A549 (cell line): ENCODE measurements around the gene ERFE. TPM values are rescaled to one million over a fixed set of nuclear protein-coding genes. Genes with fewer than 3 reads are reported as not detected.

ENCODE experiments used
- ATAC-seq, 2 experiments: fragments of 200-7000 bp in 1 of 2; fragments of >200 bp in 1 of 2; cut with Nextera tagmentation in 1 of 2; cut with Tn5 transposase in 1 of 2; 3 replicates each; pipeline versions ENCODE4 v1.8.0 to v1.9.1; 2018 to 2020; ENCODE audit warnings: mild to moderate bottlenecking in 1 of 2, moderate library complexity in 1 of 2
- CTCF ChIA-PET: fragments of 300-600 bp; sonication (Branson Sonifier 250); formaldehyde crosslinking; extraction: SDS; loops from one replicate; lab custom pipeline; 2021; ENCODE audit warnings: antibody characterized with exemption, inconsistent platforms; lab: Yijun Ruan, JAX
- POLR2A ChIA-PET: fragments of 350-600 bp; formaldehyde crosslinking; extraction: SDS; loops from one replicate; lab custom pipeline; 2021; ENCODE audit warnings: antibody characterized with exemption, inconsistent platforms; lab: Yijun Ruan, JAX
- DNase-seq, 2 experiments: peaks; one replicate each; pipeline versions ENCODE4 v3.0.0 to v3.0.0-alpha.2; 2011 to 2016; ENCODE audit warnings: low read depth in 1 of 2, low spot score in 1 of 2
- FAIRE-seq: peaks from 2 replicates; lab custom pipeline; 2011; peaks lifted over from hg19 to GRCh38; lab: Jason Lieb, UNC
- H3K27ac ChIP-seq, 2 experiments: fragments of >200 bp; sonication (Bioruptor Twin); formaldehyde crosslinking; 3 replicates each; pipeline ENCODE4 v1.5.1; 2016 to 2017
- H3K4me1 ChIP-seq: fragments of >200 bp; sonication (Bioruptor Twin); formaldehyde crosslinking; 3 replicates; pipeline ENCODE4 v1.6.1; 2016
- H3K4me2 ChIP-seq: fragments of >200 bp; sonication (Bioruptor Twin); formaldehyde crosslinking; 3 replicates; pipeline ENCODE4 v1.6.1; 2016
- H3K4me3 ChIP-seq: fragments of >200 bp; sonication (Bioruptor Twin); formaldehyde crosslinking; 3 replicates; pipeline ENCODE4 v1.5.1; 2016
- H3K9me3 ChIP-seq: fragments of >200 bp; sonication (Bioruptor Twin); formaldehyde crosslinking; 3 replicates; pipeline ENCODE4 v1.6.1; 2016
- CBX8 ChIP-seq: fragments of 200-600 bp; sonication (generic); IDR thresholded peaks from 2 replicates; pipeline ENCODE4 v1.6.1; 2016
- CEBPB ChIP-seq, 2 experiments: fragments of >200 bp in 1 of 2; sonication (Bioruptor Twin) in 1 of 2; formaldehyde crosslinking in 1 of 2; IDR thresholded peaks; 2 replicates each; pipeline ENCODE4 v1.6.1; 2012 to 2016
- EHF ChIP-seq: fragments of 250-450 bp; sonication (Bioruptor Pico); IDR thresholded peaks from 2 replicates; pipeline ENCODE4 v1.5.0; 2020; ENCODE audit warnings: mild to moderate bottlenecking
- EHMT2 ChIP-seq: fragments of 200-600 bp; sonication (generic); IDR thresholded peaks from 2 replicates; pipeline ENCODE4 v1.6.1; 2016; ENCODE audit warnings: antibody characterized with exemption, low read depth, mild to moderate bottlenecking, moderate library complexity
- FOSB ChIP-seq: fragments of 250-450 bp; sonication (Bioruptor Pico); IDR thresholded peaks from 2 replicates; pipeline ENCODE4 v1.5.0; 2020; ENCODE audit warnings: mild to moderate bottlenecking, moderate library complexity
- FOXS1 ChIP-seq: fragments of 250-450 bp; sonication (Bioruptor Pico); IDR thresholded peaks from 2 replicates; pipeline ENCODE4 v1.5.0; 2020; ENCODE audit warnings: mild to moderate bottlenecking, moderate library complexity
- HES2 ChIP-seq: fragments of >200 bp; sonication (Bioruptor Twin); formaldehyde crosslinking; IDR thresholded peaks from 2 replicates; pipeline ENCODE4 v1.6.1; 2016
- JUN ChIP-seq, 2 experiments: fragments of >200 bp; sonication (Bioruptor Twin); formaldehyde crosslinking; IDR thresholded peaks; 2 replicates in 1 of 2; 3 replicates in 1 of 2; pipeline ENCODE4 v1.6.1; 2016 to 2017
- MAFK ChIP-seq: fragments of 450-650 bp; IDR thresholded peaks from 2 replicates; pipeline ENCODE4 v1.6.1; 2014; ENCODE audit not compliant: partially characterized antibody
- NR3C1 ChIP-seq: fragments of >200 bp; sonication (Bioruptor Twin); formaldehyde crosslinking; IDR thresholded peaks from 3 replicates; pipeline ENCODE4 v1.6.1; 2017
- POLR2AphosphoS2 ChIP-seq: conservative IDR thresholded peaks from 2 replicates; pipeline ENCODE4 v1.6.1; 2012; ENCODE audit warnings: low read length, improper control_type of control experiment, inconsistent platforms
- REST ChIP-seq: fragments of 200-600 bp; sonication (generic); IDR thresholded peaks from 2 replicates; pipeline ENCODE4 v1.6.1; 2016; ENCODE audit warnings: antibody characterized with exemption, mild to moderate bottlenecking, moderate library complexity
- RFX5 ChIP-seq: fragments of 450-650 bp; IDR thresholded peaks from 2 replicates; pipeline ENCODE4 v1.7.1; 2014; ENCODE audit warnings: antibody characterized with exemption, mild to moderate bottlenecking, moderate library complexity
- SREBF2 ChIP-seq: fragments of 450-650 bp; IDR thresholded peaks from 2 replicates; pipeline ENCODE4 v1.6.1; 2014; ENCODE audit warnings: mild to moderate bottlenecking, moderate library complexity
- TFCP2L1 ChIP-seq: fragments of 250-450 bp; sonication (Bioruptor Pico); IDR thresholded peaks from 2 replicates; pipeline ENCODE4 v1.5.0; 2021; ENCODE audit warnings: mild to moderate bottlenecking
- TP53 ChIP-seq: fragments of 250-450 bp; sonication (Bioruptor Pico); IDR thresholded peaks from 2 replicates; pipeline ENCODE4 v1.5.0; 2021; ENCODE audit warnings: mild to moderate bottlenecking, moderate library complexity
- USF2 ChIP-seq: fragments of 450-650 bp; IDR thresholded peaks from 2 replicates; pipeline ENCODE4 v1.6.1; 2014; ENCODE audit warnings: antibody characterized with exemption
- WGBS: methylation state at CpG from one replicate; pipeline ENCODE4 v1.1.6; 2017; ENCODE audit errors: missing lambda C conversion rate; 5-methylcytosine and 5-hydroxymethylcytosine counted together
- polyA plus RNA-seq, 4 experiments: library from polyadenylated mRNA; depleted of rRNA in 3 of 4; stranded (reverse); fragments of >200 nt; fragmentation: RNase III in 1 of 4; extraction: RNeasy Plus Mini Kit Qiagen cat#74134 plus additional on column Dnase treatment in 1 of 4; gene quantifications; 2 replicates in 3 of 4; 3 replicates in 1 of 4; pipeline ENCODE4 v1.2.3, GENCODE V29; 2011 to 2017
- TF ChIP-seq, protein P1 (sequence below): fragments of >200 bp; sonication (Bioruptor Twin); formaldehyde crosslinking; IDR thresholded peaks from 3 replicates; pipeline ENCODE4 v1.6.1; 2016

Gene ERFE
- polyA plus RNA-seq, 2 of the 4 experiments (the other 2 are of a cell fraction), result 2.6 TPM

GRCh38 chr2:238180554-238180953 lies 21.8 kb downstream of the ERFE start:
- 90% methylated on average over 5 of the region's 5 CpGs for WGBS
- POLR2A ChIA-PET, result no interaction called here
- TF ChIP-seq FOXS1 (CRISPR knock-in tag) (no peak), EHF (CRISPR knock-in tag) (no peak), NR3C1 (no peak), TP53 (CRISPR knock-in tag) (no peak), POLR2AphosphoS2 (no peak), EHMT2 (no peak), TFCP2L1 (CRISPR knock-in tag) (no peak), SREBF2 (no peak), RFX5 (no peak), JUN (IDR thresholded peaks at IDR 0.05) (no peak), REST (no peak), USF2 (no peak)
- ATAC-seq (no peak), DNase-seq (no peak), FAIRE-seq (no peak)
- Histone ChIP-seq H3K4me1 (no peaks in the 10 kb centered on the region), H3K9me3 (no peaks in the 10 kb centered on the region), H3K27ac (no peak overlapping the region), H3K4me3 (no peak overlapping the region), H3K4me2 (no peak overlapping the region)
- CTCF ChIA-PET, result no interaction called here

DNA sequence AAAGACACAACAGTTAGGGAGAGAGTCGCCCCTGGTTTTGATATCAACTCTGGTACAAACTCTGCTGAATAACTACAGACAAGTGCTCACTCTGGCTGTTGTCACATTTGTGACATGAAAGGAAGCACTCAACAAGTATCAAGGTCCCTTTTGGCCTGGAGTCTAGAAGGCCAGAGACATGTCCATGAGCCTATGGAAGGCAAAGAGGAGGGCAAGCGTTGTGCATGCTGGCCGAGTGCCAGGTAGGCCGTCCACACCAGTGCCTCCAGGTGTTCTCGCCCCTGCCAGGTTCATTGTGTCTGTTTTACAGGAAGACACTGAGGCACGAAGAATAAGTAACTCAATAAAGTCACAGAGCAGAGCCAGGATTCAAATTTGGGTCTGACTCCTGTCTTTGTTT lies 23.6 kb downstream of the ERFE start:
- WGBS, result 78% methylated on average over 6 of the region's 6 CpGs
- no peak for FAIRE-seq
- no peak overlapping the region for H3K4me2 ChIP-seq
- no peak for TF ChIP-seq FOSB (CRISPR knock-in tag)
- no peak for TF ChIP-seq TFCP2L1 (CRISPR knock-in tag)
- TF ChIP-seq, protein P1, sequence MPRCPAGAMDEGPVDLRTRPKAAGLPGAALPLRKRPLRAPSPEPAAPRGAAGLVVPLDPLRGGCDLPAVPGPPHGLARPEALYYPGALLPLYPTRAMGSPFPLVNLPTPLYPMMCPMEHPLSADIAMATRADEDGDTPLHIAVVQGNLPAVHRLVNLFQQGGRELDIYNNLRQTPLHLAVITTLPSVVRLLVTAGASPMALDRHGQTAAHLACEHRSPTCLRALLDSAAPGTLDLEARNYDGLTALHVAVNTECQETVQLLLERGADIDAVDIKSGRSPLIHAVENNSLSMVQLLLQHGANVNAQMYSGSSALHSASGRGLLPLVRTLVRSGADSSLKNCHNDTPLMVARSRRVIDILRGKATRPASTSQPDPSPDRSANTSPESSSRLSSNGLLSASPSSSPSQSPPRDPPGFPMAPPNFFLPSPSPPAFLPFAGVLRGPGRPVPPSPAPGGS, result no peak
- no peak for TF ChIP-seq REST
- TF ChIP-seq CEBPB (IDR thresholded peaks at IDR 0.05), result no peak
- no peak for TF ChIP-seq HES2
- TF ChIP-seq SREBF2, result no peak
- TF ChIP-seq CBX8, result no peak
- no peak for TF ChIP-seq MAFK
- TF ChIP-seq, all 56 proteins: peak for 0
- Histone ChIP-seq H3K4me3 (no peak overlapping the region), H3K27ac (no peak overlapping the region), H3K9me3 (no peaks in the 10 kb centered on the region), H3K4me1 (no peaks in the 10 kb centered on the region)
- CTCF ChIA-PET, result no interaction called here
- POLR2A ChIA-PET, result no interaction called here
- ATAC-seq, result no peak
- no peak for DNase-seq
